GM23248 (cell line): Measurements from ENCODE around the gene CHTF18.

Experiments used
- EZH2 ChIP-seq: fragments of 200-600 bp; sonication (generic); IDR thresholded peaks from 2 replicates; pipeline ENCODE4 v1.6.1; 2018; ENCODE audit warnings: antibody characterized with exemption, mild to moderate bottlenecking; ENCODE audit not compliant: insufficient read depth, poor library complexity, severe bottlenecking
- EZH2phosphoT487 ChIP-seq: fragments of 200-600 bp; sonication (generic); IDR thresholded peaks from 2 replicates; pipeline ENCODE4 v1.6.1; 2018; ENCODE audit warnings: antibody characterized with exemption, moderate library complexity, mild to moderate bottlenecking, low read depth; ENCODE audit not compliant: insufficient read depth

GRCh38 chr16:797686-798085 is 9.3 kb downstream of the CHTF18 start:
- TF ChIP-seq EZH2 (no peak), EZH2phosphoT487 (no peak)
